ENCODE data around the gene YRDC. TPM values are rescaled to one million over a fixed set of nuclear protein-coding genes. Genes with fewer than 3 reads are reported as not detected.

Gene YRDC
- total RNA-seq: 10 to 100 TPM; 34.1 to 36.1 TPM

DNA sequence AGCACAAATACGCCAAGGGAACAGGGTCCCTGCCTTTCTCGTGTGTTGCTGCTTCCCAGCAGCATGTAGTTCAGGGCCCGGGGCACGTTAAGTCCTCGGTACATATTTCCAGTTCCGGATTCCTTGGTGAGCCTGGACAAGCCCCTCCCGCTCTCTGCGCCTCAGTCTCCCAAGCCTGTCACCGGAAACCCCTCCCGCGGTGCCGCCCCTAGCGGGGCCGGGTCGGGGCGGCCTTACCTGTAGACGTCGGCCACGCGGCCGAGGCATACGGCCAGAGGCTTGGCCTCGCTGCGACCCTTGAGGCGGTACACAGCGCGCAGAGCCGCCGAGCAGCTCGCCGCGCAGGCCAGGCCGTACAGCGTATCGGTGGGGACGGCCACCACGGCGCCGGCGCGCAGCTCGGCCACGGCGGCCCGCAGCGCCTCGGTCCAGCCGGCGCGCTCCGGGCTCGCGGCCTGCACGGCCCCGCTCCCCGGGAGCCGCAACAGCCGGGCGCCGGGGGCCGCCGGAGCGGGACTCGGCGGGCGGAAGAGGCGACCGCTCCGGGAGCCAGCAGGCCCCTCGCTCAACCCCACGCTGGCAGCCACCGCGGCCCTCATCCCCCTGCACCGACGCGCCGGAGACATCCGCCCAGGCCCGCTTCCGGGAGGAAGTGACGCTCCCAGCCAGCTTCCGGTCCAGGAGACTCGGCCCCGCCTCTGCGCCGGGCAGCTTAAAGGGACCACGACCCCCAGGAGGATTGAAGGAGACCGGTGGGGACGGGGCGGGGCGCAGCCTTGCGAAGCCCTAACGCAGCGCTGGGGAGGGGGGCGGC is at the start of gene YRDC, which contains the start of gene C1orf122:
Gene YRDC (minus strand): TSS at position 654 of the 814 bp plus-strand sequence. CDS start 28 bp downstream, at position 626.
Gene C1orf122 (plus strand): TSS at position 236 of the 814 bp plus-strand sequence. CDS start 615 bp downstream, outside the sequence.
- peaks cover 32% of the 10 kb centered on the region for H3K36me3 Mint-ChIP-seq
- intact Hi-C loops (cut with micrococcal nuclease): loop anchor here (1.0 to 5.0 kb wide), 3 partner anchors 115 to 330 kb away; partner anchors contain the start of genes CDCA8 and SF3A3
- H3K9me3 Mint-ChIP-seq: no peaks in the 10 kb centered on the region
- peak; percentile 95 for DNase-seq
- ChIA-PET POLR2A (interaction anchor here (0.5 to 2.6 kb wide), 14 partner anchors 9 to 332 kb away, joined by 3 to 19 read pairs (median 4); partner anchors contain the start of genes CDCA8, MTF1 and SF3A3), CTCF (interaction anchor here (0.6 to 2.9 kb wide), 9 partner anchors 9 to 293 kb away, joined by 3 to 32 read pairs (median 6); partner anchors contain the start of genes CDCA8, MEAF6, MTF1 and SF3A3)
- H3K4me3 Mint-ChIP-seq: peak within 1 kb of the TSS; percentile 95
- peaks cover 40% of the 10 kb centered on the region for H3K4me1 Mint-ChIP-seq (ENCODE audit: low read depth)
- H3K27ac Mint-ChIP-seq: peak within 1 kb of the TSS; percentile 96
- no peaks in the 10 kb centered on the region for H3K27me3 Mint-ChIP-seq

DNA sequence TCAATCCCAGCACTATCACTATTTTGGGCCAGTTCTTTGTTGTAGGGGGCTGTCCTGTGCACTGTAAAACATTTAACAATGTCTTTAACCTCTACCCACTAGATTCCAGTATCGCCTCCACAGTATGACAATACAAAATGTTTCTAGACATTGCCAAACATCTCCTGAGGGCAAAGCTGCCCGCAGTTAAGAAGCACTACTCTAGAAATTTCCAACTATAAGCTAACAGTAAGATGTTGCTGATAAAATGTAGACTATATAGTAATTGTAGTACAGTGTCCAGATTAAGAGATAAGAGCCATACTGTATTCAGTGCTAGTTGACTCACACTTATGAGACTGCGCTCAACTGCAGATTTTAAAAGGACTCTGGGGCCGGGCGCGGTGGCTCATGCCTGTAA is 46.4 kb upstream of the YRDC start:
- no peak for DNase-seq
- peaks cover 44% of the 10 kb centered on the region for H3K4me1 Mint-ChIP-seq (ENCODE audit: low read depth)
- CTCF ChIA-PET: interaction anchor here (0.9 to 1.0 kb wide), 2 partner anchors 42 to 79 kb away, joined by 3 to 4 read pairs; no protein-coding TSS in a partner anchor
- POLR2A ChIA-PET: no interaction called here
- H3K27ac Mint-ChIP-seq: no peak overlapping the region
- peaks cover 23% of the 10 kb centered on the region for H3K36me3 Mint-ChIP-seq
- intact Hi-C loops (cut with micrococcal nuclease): no loop called here
- H3K4me3 Mint-ChIP-seq: no peak overlapping the region
- H3K27me3 Mint-ChIP-seq: no peaks in the 10 kb centered on the region
- no peaks in the 10 kb centered on the region for H3K9me3 Mint-ChIP-seq

DNA sequence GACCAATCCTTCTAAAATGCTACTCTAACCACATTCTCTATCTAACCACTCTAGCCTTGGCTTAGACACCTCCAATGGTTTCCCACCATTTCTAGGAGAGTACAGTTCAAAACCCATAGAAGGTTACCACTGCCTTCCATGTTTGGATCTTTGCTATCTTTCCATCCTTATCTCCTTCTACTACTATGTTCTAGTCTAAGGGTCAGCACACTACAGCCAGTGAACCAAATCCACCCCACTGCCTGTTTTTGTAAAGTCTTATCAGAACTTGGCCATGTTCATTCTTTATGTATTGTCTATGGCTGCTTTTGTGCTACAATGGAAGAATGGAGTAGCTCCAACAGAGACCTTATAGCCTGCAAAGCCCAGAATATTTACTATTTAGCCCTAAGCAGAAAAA is 45.1 kb upstream of the YRDC start:
- H3K36me3 Mint-ChIP-seq: peaks cover 24% of the 10 kb centered on the region
- no peak overlapping the region for H3K4me3 Mint-ChIP-seq
- intact Hi-C loops (cut with micrococcal nuclease): no loop called here

GRCh38 chr1:37851782-37852210 is 43.8 kb upstream of the YRDC start:
- Mint-ChIP-seq H3K27me3 (no peaks in the 10 kb centered on the region), H3K4me1 (ENCODE audit: low read depth) (peaks cover 36% of the 10 kb centered on the region), H3K4me3 (no peak overlapping the region), H3K27ac (no peak overlapping the region), H3K36me3 (peaks cover 20% of the 10 kb centered on the region), H3K9me3 (no peaks in the 10 kb centered on the region)
- ChIA-PET POLR2A (interaction anchor here (0.6 to 1.6 kb wide), 4 partner anchors 8 to 297 kb away, joined by 3 to 8 read pairs (median 3); partner anchors contain the start of genes C1orf122, MTF1, SNIP1 and YRDC), CTCF (interaction anchor here (0.6 to 3.7 kb wide), 2 partner anchors 8 to 168 kb away, joined by 4 to 37 read pairs; partner anchors contain the start of gene MTF1)
- DNase-seq: no peak
- intact Hi-C loops (cut with micrococcal nuclease): no loop called here

More for the DNA sequence above, 45.1 kb upstream of the YRDC start:
- no peaks in the 10 kb centered on the region for H3K9me3 Mint-ChIP-seq
- no peaks in the 10 kb centered on the region for H3K27me3 Mint-ChIP-seq
- H3K4me1 Mint-ChIP-seq (ENCODE audit: low read depth): peaks cover 40% of the 10 kb centered on the region
- POLR2A ChIA-PET: no interaction called here
- CTCF ChIA-PET: interaction anchor here (0.6 kb wide), 1 partner anchor 20 kb away, joined by 3 read pairs; no protein-coding TSS in a partner anchor
- no peak for DNase-seq
- no peak overlapping the region for H3K27ac Mint-ChIP-seq

GRCh38 chr1:37851262-37851661 is 43.3 kb upstream of the YRDC start:
- H3K27me3 Mint-ChIP-seq: no peaks in the 10 kb centered on the region
- intact Hi-C loops (cut with micrococcal nuclease): no loop called here

GRCh38 chr1:37850352-37850955 is 42.4 kb upstream of the YRDC start:
- Mint-ChIP-seq H3K9me3 (no peaks in the 10 kb centered on the region), H3K27ac (no peak overlapping the region), H3K27me3 (no peaks in the 10 kb centered on the region), H3K36me3 (peaks cover 20% of the 10 kb centered on the region), H3K4me3 (no peak overlapping the region), H3K4me1 (ENCODE audit: low read depth) (peaks cover 45% of the 10 kb centered on the region)
- DNase-seq: no peak
- ChIA-PET CTCF (interaction anchor here (0.9 to 3.7 kb wide), 2 partner anchors 10 to 41 kb away, joined by 3 to 37 read pairs; partner anchors contain the start of gene MTF1), POLR2A (interaction anchor here (0.6 to 1.6 kb wide), 2 partner anchors 9 to 72 kb away, joined by 3 to 8 read pairs; partner anchors contain the start of gene MTF1)
- intact Hi-C loops (cut with micrococcal nuclease): no loop called here

More at GRCh38 chr1:37851262-37851661, 43.3 kb upstream of the YRDC start:
- no peak for DNase-seq
- H3K36me3 Mint-ChIP-seq: peaks cover 20% of the 10 kb centered on the region
- H3K27ac Mint-ChIP-seq: no peak overlapping the region
- ChIA-PET POLR2A (interaction anchor here (1.6 kb wide), 1 partner anchor 8 kb away, joined by 8 read pairs; the partner anchor contains the start of gene MTF1), CTCF (interaction anchor here (0.9 to 3.7 kb wide), 2 partner anchors 9 to 40 kb away, joined by 3 to 37 read pairs; partner anchors contain the start of gene MTF1)
- peaks cover 38% of the 10 kb centered on the region for H3K4me1 Mint-ChIP-seq (ENCODE audit: low read depth)
- H3K9me3 Mint-ChIP-seq: no peaks in the 10 kb centered on the region
- H3K4me3 Mint-ChIP-seq: no peak overlapping the region

DNA sequence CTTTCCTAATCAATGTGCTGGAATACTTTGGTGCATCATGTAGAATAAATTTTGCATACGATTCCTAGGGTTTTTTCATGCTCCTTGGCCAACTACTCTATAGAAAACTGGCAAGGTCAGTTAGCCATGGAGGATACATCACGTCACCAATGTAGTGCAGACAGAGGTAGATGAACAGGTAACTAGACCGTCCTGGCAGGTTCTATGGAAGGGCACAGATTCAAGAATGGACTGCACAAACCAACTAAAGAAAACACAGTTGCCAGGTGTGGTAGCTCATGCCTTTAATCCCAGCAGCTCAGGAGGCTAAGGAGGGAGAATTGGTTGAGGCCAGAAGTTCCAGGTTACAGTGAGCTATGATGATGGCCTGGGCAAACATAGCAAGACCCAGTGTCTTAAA is 41.5 kb upstream of the YRDC start:
- intact Hi-C loops (cut with micrococcal nuclease): no loop called here
- ChIA-PET POLR2A (no interaction called here), CTCF (interaction anchor here (3.7 kb wide), 1 partner anchor 10 kb away, joined by 37 read pairs; the partner anchor contains the start of gene MTF1)
- H3K4me3 Mint-ChIP-seq: no peak overlapping the region
- H3K9me3 Mint-ChIP-seq: no peaks in the 10 kb centered on the region
- no peak for DNase-seq
- peaks cover 44% of the 10 kb centered on the region for H3K4me1 Mint-ChIP-seq (ENCODE audit: low read depth)
- no peak overlapping the region for H3K27ac Mint-ChIP-seq
- no peaks in the 10 kb centered on the region for H3K27me3 Mint-ChIP-seq
- H3K36me3 Mint-ChIP-seq: peaks cover 17% of the 10 kb centered on the region

DNA sequence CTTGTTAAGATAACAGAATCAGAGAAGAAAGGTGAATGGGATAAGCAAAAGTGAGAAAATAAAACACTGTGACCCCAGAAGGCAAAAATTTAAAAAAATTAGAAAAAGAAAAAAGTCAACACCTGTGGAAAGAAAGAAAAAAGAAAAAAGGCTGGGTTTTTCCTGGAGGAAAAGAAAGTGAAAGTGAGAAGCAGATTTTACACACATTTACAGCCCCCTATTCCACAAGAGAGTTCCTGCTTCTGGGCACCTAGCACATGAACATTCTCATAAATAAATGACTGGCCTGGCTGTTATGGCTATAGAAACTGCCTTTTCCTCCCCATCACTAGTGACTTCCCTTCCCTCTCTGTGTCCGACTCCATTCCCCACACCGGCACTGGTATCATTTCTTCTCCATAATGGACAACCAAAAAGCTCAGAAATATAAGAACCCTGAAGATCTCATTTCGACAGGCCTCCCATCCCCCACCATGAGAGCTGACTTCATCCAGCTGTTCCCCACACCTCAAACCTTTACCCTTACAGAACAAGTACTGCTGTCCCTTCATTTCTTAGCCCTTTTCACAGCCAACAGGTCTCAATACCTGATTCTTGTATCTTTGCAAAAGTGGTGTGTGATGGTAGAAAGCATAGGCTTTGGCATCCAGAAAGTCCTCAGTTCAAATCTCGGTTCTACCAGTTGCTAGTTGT is 38.8 kb upstream of the YRDC start:
- no peaks in the 10 kb centered on the region for H3K27me3 Mint-ChIP-seq
- intact Hi-C loops (cut with micrococcal nuclease): no loop called here
- ChIA-PET POLR2A (no interaction called here), CTCF (interaction anchor here (1.0 kb wide), 1 partner anchor 13 kb away, joined by 4 read pairs; the partner anchor contains the start of gene MTF1)
- peak overlapping the region; percentile 39 for H3K27ac Mint-ChIP-seq
- no peaks in the 10 kb centered on the region for H3K9me3 Mint-ChIP-seq
- DNase-seq: no peak
- H3K4me3 Mint-ChIP-seq: peak overlapping the region; percentile 28
- peaks cover 33% of the 10 kb centered on the region for H3K4me1 Mint-ChIP-seq (ENCODE audit: low read depth)
- peaks cover 5% of the 10 kb centered on the region for H3K36me3 Mint-ChIP-seq

DNA sequence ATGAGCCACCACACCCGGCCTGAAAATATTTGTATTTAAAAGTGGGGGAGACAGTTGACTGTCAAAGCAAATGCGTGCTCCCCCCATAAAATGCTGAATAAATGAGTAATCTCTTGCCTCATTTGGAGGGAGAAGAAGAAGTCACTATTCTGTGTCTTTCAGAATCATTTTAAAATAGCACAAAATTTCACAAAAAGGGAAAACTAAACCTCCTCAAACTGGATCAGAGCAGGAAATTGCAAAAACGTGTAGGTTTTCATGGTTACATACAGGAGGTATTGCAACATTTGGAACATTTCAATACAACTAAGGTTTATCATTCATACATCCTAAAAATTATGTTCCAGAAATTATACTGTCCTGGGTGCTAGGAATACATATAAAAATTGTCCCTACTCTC is 37.8 kb upstream of the YRDC start:
- DNase-seq: no peak
- Mint-ChIP-seq H3K27me3 (no peaks in the 10 kb centered on the region), H3K9me3 (no peaks in the 10 kb centered on the region), H3K36me3 (peaks cover 8% of the 10 kb centered on the region), H3K4me1 (ENCODE audit: low read depth) (peaks cover 33% of the 10 kb centered on the region), H3K27ac (no peak overlapping the region), H3K4me3 (no peak overlapping the region)
- intact Hi-C loops (cut with micrococcal nuclease): no loop called here
- CTCF ChIA-PET: no interaction called here
- POLR2A ChIA-PET: no interaction called here

DNA sequence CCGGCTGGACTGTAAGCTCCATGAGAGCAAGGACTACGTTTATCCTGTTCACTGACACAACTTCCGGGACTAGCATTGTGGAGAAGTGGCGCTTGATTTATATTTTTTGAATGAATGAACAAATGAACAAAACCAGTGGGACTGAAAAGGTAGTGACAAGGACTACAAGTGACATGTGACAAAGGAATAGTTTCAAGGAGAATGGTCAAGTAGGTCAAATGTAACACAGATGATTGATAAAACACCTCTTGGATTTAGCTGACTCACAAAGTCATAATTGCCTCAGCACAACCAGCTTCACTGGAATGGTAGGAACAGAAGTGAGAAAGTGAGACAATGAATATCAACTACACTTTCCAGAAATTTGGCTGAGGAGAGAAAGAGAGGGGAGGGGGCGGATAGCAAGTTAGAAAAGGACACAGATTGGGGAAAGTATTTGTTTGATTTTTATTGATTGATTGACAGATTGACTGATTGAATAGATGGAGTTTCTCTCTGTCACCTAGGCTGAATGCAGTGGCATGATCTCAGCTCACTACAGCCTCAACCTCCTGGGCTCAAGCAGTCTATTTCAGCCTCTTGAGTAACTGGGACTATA is 37.1 kb upstream of the YRDC start:
- H3K36me3 Mint-ChIP-seq: peaks cover 8% of the 10 kb centered on the region
- no peaks in the 10 kb centered on the region for H3K27me3 Mint-ChIP-seq
- no peak overlapping the region for H3K4me3 Mint-ChIP-seq
- POLR2A ChIA-PET: no interaction called here
- H3K4me1 Mint-ChIP-seq (ENCODE audit: low read depth): peaks cover 33% of the 10 kb centered on the region
- CTCF ChIA-PET: no interaction called here
- intact Hi-C loops (cut with micrococcal nuclease): no loop called here
- DNase-seq: no peak
- H3K9me3 Mint-ChIP-seq: no peaks in the 10 kb centered on the region
- no peak overlapping the region for H3K27ac Mint-ChIP-seq

DNA sequence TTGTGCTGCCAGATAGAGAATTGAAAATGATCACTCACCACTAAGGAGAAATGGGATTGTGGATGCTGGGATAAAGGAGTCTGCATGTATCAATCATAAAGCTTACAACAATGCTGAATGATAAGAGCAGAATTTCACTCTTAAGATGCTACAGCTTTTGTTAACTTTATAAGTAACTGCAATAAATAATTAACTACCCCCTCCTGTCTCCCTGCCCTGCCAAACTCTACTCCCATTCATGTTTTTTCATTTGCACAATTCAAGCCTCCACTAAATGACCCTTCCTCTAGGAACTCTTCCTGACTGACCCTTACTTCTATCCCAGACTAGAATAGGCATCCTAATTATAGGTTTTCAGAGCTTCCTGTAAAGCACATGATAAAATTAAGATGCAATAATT is 36.5 kb upstream of the YRDC start:
- Mint-ChIP-seq H3K9me3 (no peaks in the 10 kb centered on the region), H3K27me3 (no peaks in the 10 kb centered on the region), H3K4me3 (no peak overlapping the region), H3K4me1 (ENCODE audit: low read depth) (peaks cover 33% of the 10 kb centered on the region), H3K27ac (no peak overlapping the region), H3K36me3 (peaks cover 8% of the 10 kb centered on the region)
- intact Hi-C loops (cut with micrococcal nuclease): no loop called here
- no peak for DNase-seq
- CTCF ChIA-PET: no interaction called here
- POLR2A ChIA-PET: interaction anchor here (0.5 kb wide), 1 partner anchor 58 kb away, joined by 3 read pairs; no protein-coding TSS in a partner anchor

Measured in activated CD4-positive, alpha-beta memory T cell treated with anti-CD3 and anti-CD28 coated beads for 36 hours (primary cell).